Epithelial cell of proximal tubule (primary cell): ENCODE measurements around the gene EFCAB5. TPM values are rescaled to one million over a fixed set of nuclear protein-coding genes. Genes with fewer than 3 reads are reported as not detected.

Experiments
- DNase-seq: peaks from one replicate; pipeline ENCODE4 v3.0.0-alpha.2; 2011; ENCODE audit warnings: low read depth
- H3K4me3 ChIP-seq: 2 replicates; pipeline ENCODE4 v1.5.1; 2011; ENCODE audit warnings: low read depth, mild to moderate bottlenecking, low read length
- CTCF ChIP-seq: conservative IDR thresholded peaks from 2 replicates; pipeline ENCODE4 v1.5.1; 2012; ENCODE audit warnings: low read depth, mild to moderate bottlenecking, low read length
- total RNA-seq: library from RNA; depleted of rRNA; stranded (reverse); fragments of >200 nt; gene quantifications from 2 replicates; pipeline ENCODE4 v1.2.3, GENCODE V29; 2015

The EFCAB5 gene
- total RNA-seq, 1 donor from 2014 or later: 2.5 TPM

DNA sequence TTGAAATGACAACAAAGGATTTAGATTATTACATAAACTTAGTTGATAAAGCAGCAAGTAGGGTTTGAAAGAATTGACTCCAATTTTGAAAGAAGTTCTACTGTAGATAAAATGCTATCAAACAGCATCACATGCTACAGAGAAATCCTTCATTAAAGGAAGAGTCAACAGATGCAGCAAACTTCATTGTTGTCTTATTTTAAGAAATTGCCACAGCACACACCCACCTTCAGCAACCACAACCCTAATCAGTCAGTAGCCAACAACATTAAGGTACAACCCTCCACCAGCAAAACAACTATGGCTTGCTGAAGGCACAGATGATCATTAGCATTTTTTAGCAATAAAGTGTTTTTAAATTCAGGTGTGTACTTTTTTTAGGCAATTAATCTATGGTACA, 100.1 kb downstream of the EFCAB5 start:
- no peak for DNase-seq
- no peak for TF ChIP-seq CTCF

DNA sequence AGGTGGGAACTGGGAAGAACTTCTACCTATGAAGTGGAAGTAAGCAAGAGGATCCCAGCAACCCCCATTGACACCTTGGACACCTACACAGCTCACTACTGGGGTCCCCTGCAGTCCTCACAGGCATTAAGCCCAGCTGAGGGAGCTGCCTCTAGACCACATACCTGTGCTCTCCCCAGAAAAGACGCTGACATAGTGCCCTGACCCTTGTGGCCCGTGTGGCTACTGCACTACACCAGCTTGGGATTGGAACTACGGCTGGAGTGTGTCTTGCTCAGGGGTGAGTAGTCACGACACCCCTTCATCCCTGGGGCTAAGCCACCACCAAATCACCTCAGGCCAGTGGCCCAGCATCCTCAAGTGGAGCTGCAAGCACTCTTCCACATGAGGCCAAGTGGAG, 120.9 kb downstream of the EFCAB5 start:
- no peak overlapping the region for H3K4me3 ChIP-seq
- DNase-seq: no peak
- TF ChIP-seq CTCF: no peak

More for the DNA sequence above, 100.1 kb downstream of the EFCAB5 start:
- no peak overlapping the region for H3K4me3 ChIP-seq

GRCh38 chr17:30064738-30065137, 123.3 kb downstream of the EFCAB5 start:
- H3K4me3 ChIP-seq: no peak overlapping the region
- no peak for DNase-seq
- no peak for TF ChIP-seq CTCF

- no peak overlapping the region for H3K4me3 ChIP-seq
- TF ChIP-seq CTCF: no peak
- DNase-seq: no peak
These were observed 127.0 kb downstream of the EFCAB5 start for GRCh38 chr17:30068465-30068864.

GRCh38 chr17:30074254-30074653, 132.8 kb downstream of the EFCAB5 start:
- TF ChIP-seq CTCF: no peak
- DNase-seq: no peak
- H3K4me3 ChIP-seq: no peak overlapping the region

DNA sequence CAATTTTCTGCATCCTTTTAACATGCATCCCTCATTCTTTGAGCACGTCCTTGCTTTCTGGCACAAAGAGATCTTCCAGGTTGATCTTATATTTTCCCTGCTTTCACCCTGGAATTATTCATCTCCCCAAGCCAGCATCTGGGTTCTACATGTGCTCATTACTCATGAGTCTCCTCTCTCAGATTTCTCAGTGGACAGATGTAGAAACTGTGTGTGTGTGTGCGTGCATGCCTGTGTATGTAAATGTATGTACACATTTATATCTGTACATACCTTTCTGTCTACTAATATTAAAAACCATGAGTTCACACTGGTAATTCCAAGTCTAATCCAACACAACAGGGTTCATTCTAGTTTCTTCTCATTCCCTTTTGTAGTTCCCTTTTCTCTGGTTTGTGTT, 133.3 kb downstream of the EFCAB5 start:
- H3K4me3 ChIP-seq: no peak overlapping the region
- no peak for DNase-seq
- no peak for TF ChIP-seq CTCF

DNA sequence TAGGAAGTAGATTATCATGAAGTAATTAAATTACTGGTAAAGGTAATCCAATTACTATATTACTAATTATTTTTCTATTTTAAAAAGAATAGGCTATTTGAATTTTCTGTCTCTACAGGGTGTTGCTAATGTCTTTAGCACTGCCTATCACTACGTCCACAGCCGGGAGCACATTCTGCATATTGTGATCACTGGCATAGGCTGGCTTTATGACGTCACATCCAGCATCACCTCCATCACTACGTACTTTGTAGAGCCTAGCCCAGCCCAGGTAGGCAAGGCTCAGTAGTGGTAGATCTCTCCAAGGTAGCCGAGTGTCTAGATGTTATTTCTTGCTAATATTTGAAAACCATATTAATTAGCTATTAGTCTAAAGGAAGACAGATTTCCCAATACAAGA, 141.3 kb downstream of the EFCAB5 start:
- TF ChIP-seq CTCF: no peak
- H3K4me3 ChIP-seq: no peak overlapping the region
- no peak for DNase-seq
